ENCODE measurements around the gene EFCAB13. TPM values are rescaled to one million over a fixed set of nuclear protein-coding genes. Genes with fewer than 3 reads are reported as not detected.
A peak's percentile ranks its signal among the peaks of the same experiment; 100 is the strongest.
"Not testable (repeated sequence)": the region's sequence is repeated elsewhere in the genome, so short reads cannot be mapped to it uniquely, and the experiment has no call there.

Gene EFCAB13
- total and polyA plus RNA-seq, 4 donors, result 0.56 to 21.4 (median 3.6) TPM

GRCh38 chr17:47367257-47367656 lies 43.5 kb downstream of the EFCAB13 start:
- H3K9me3 ChIP-seq (ENCODE audit: control insufficient read depth in 4 of 4, insufficient read depth in 3 of 4, low read length in 3 of 4), result peaks cover 0 to under 1% (median 0%) of the 10 kb centered on the region in 4 donors
- ATAC-seq (ENCODE audit: insufficient read depth, low FRiP score) (no peak), DNase-seq (no peak)
- no peak for TF ChIP-seq CTCF (IDR thresholded peaks at IDR 0.05; ENCODE audit: control extremely low read depth, extremely low read depth)
- no peak overlapping the region for H3K27ac ChIP-seq (ENCODE audit: low read depth in 1 of 2, low read length in 1 of 2)
- WGBS, 2 donors, result 95% methylated on average over 10 of the region's 10 CpGs
- no peak overlapping the region for H3K9ac ChIP-seq (ENCODE audit: insufficient read depth in 1 of 2, low read length in 2 of 2)
- no peak overlapping the region for H3K4me3 ChIP-seq
- H3K36me3 ChIP-seq (ENCODE audit: control insufficient read depth in 4 of 4, insufficient read depth in 4 of 4, low read length in 4 of 4), result no peaks in the 10 kb centered on the region
- no peaks in the 10 kb centered on the region for H3K27me3 ChIP-seq (ENCODE audit: control insufficient read depth in 3 of 3, insufficient read depth in 3 of 3, low read length in 2 of 3)
- no peaks in the 10 kb centered on the region for H3K4me1 ChIP-seq (ENCODE audit: control insufficient read depth in 5 of 5, insufficient read depth in 5 of 5, low read length in 5 of 5)

- no peak overlapping the region for H3K9ac ChIP-seq (ENCODE audit: insufficient read depth in 1 of 2, low read length in 2 of 2)
- DNase-seq (peak; percentile 3 to 18 (median 18)), ATAC-seq (ENCODE audit: insufficient read depth, low FRiP score) (no peak)
- H3K9me3 ChIP-seq (ENCODE audit: control insufficient read depth in 4 of 4, insufficient read depth in 3 of 4, low read length in 3 of 4), result peaks cover 0 to under 1% (median under 1%) of the 10 kb centered on the region in 4 donors
- no peaks in the 10 kb centered on the region for H3K36me3 ChIP-seq (ENCODE audit: control insufficient read depth in 4 of 4, insufficient read depth in 4 of 4, low read length in 4 of 4)
- 66 to 85% methylated on average over 3 of the region's 3 CpGs for WGBS, 2 donors
- TF ChIP-seq CTCF (IDR thresholded peaks at IDR 0.05; ENCODE audit: control extremely low read depth, extremely low read depth), result no peak
- no peak overlapping the region for H3K27ac ChIP-seq (ENCODE audit: low read depth in 1 of 2, low read length in 1 of 2)
- H3K27me3 ChIP-seq (ENCODE audit: control insufficient read depth in 3 of 3, insufficient read depth in 3 of 3, low read length in 2 of 3), result no peaks in the 10 kb centered on the region
- no peak overlapping the region for H3K4me3 ChIP-seq
- no peaks in the 10 kb centered on the region for H3K4me1 ChIP-seq (ENCODE audit: control insufficient read depth in 5 of 5, insufficient read depth in 5 of 5, low read length in 5 of 5)
Measured at GRCh38 chr17:47368262-47368661, 44.5 kb downstream of the EFCAB13 start.

GRCh38 chr17:47370899-47371298 lies 47.1 kb downstream of the EFCAB13 start:
- H3K4me3 ChIP-seq; H3K9ac ChIP-seq (ENCODE audit: insufficient read depth in 1 of 2, low read length in 2 of 2); H3K27ac ChIP-seq (ENCODE audit: low read depth in 1 of 2, low read length in 1 of 2); DNase-seq; H3K36me3 ChIP-seq (ENCODE audit: control insufficient read depth in 4 of 4, insufficient read depth in 4 of 4, low read length in 4 of 4); H3K4me1 ChIP-seq (ENCODE audit: control insufficient read depth in 5 of 5, insufficient read depth in 5 of 5, low read length in 5 of 5); H3K27me3 ChIP-seq (ENCODE audit: control insufficient read depth in 3 of 3, insufficient read depth in 3 of 3, low read length in 2 of 3); H3K9me3 ChIP-seq (ENCODE audit: control insufficient read depth in 4 of 4, insufficient read depth in 3 of 4, low read length in 3 of 4); ATAC-seq (ENCODE audit: insufficient read depth, low FRiP score): not testable (repeated sequence)
- WGBS, 2 donors, result 78 to 87% methylated on average over 3 of the region's 3 CpGs

GRCh38 chr17:47373002-47373401 lies 49.2 kb downstream of the EFCAB13 start:
- Histone ChIP-seq H3K27me3 (ENCODE audit: control insufficient read depth in 3 of 3, insufficient read depth in 3 of 3, low read length in 2 of 3) (no peaks in the 10 kb centered on the region), H3K27ac (ENCODE audit: low read depth in 1 of 2, low read length in 1 of 2) (no peak overlapping the region), H3K4me3 (no peak overlapping the region), H3K9me3 (ENCODE audit: control insufficient read depth in 4 of 4, insufficient read depth in 3 of 4, low read length in 3 of 4) (peaks cover 0 to 3% (median 1%) of the 10 kb centered on the region in 4 donors), H3K36me3 (ENCODE audit: control insufficient read depth in 4 of 4, insufficient read depth in 4 of 4, low read length in 4 of 4) (no peaks in the 10 kb centered on the region), H3K9ac (ENCODE audit: insufficient read depth in 1 of 2, low read length in 2 of 2) (no peak overlapping the region), H3K4me1 (ENCODE audit: control insufficient read depth in 5 of 5, insufficient read depth in 5 of 5, low read length in 5 of 5) (no peaks in the 10 kb centered on the region)
- no peak for TF ChIP-seq CTCF (IDR thresholded peaks at IDR 0.05; ENCODE audit: control extremely low read depth, extremely low read depth)
- ATAC-seq (ENCODE audit: insufficient read depth, low FRiP score) (no peak), DNase-seq (no peak)
- 91 to 98% methylated on average over 1 of the region's 1 CpG for WGBS, 2 donors
